Chondrocyte (in vitro differentiated cells): ENCODE results near the gene SKAP1. TPM values are rescaled to one million over a fixed set of nuclear protein-coding genes. Genes with fewer than 3 reads are reported as not detected.

Source experiments
- DNase-seq: peaks from one replicate; pipeline ENCODE4 v3.0.0; 2021; ENCODE audit warnings: mixed read lengths, low spot score
- H3K27ac Mint-ChIP-seq: one replicate; pipeline ENCODE4 v1.8.0; 2021; ENCODE audit warnings: mild to moderate bottlenecking, moderate library complexity, mixed read lengths; ENCODE audit not compliant: unreplicated experiment
- H3K27me3 Mint-ChIP-seq: 2 replicates; pipeline ENCODE4 v1.8.0; 2021; ENCODE audit warnings: low read depth, mixed read lengths
- H3K36me3 Mint-ChIP-seq: 2 replicates; pipeline ENCODE4 v1.8.0; 2021; ENCODE audit warnings: low read depth, mixed read lengths
- H3K4me1 Mint-ChIP-seq: 2 replicates; pipeline ENCODE4 v1.8.0; 2021; ENCODE audit warnings: low read depth, mild to moderate bottlenecking, mixed read lengths
- H3K4me3 Mint-ChIP-seq: one replicate; pipeline ENCODE4 v1.8.0; 2021; ENCODE audit warnings: mild to moderate bottlenecking, moderate library complexity, mixed read lengths; ENCODE audit not compliant: unreplicated experiment
- H3K9me3 Mint-ChIP-seq: 2 replicates; pipeline ENCODE4 v1.8.0; 2021; ENCODE audit warnings: low read depth, mixed read lengths
- total RNA-seq: library from RNA; stranded (reverse); gene quantifications from 3 replicates; pipeline ENCODE4 v1.2.1, GENCODE V29; 2021
- TF ChIP-seq, protein P1 (sequence below): fragments of 200-600 bp; sonication (generic); IDR thresholded peaks from 2 replicates; pipeline ENCODE4 v1.5.0; 2021; ENCODE audit warnings: antibody characterized with exemption, mild to moderate bottlenecking, moderate library complexity

The SKAP1 gene
- total RNA-seq, 1 donor from 2014 or later = not detected

DNA sequence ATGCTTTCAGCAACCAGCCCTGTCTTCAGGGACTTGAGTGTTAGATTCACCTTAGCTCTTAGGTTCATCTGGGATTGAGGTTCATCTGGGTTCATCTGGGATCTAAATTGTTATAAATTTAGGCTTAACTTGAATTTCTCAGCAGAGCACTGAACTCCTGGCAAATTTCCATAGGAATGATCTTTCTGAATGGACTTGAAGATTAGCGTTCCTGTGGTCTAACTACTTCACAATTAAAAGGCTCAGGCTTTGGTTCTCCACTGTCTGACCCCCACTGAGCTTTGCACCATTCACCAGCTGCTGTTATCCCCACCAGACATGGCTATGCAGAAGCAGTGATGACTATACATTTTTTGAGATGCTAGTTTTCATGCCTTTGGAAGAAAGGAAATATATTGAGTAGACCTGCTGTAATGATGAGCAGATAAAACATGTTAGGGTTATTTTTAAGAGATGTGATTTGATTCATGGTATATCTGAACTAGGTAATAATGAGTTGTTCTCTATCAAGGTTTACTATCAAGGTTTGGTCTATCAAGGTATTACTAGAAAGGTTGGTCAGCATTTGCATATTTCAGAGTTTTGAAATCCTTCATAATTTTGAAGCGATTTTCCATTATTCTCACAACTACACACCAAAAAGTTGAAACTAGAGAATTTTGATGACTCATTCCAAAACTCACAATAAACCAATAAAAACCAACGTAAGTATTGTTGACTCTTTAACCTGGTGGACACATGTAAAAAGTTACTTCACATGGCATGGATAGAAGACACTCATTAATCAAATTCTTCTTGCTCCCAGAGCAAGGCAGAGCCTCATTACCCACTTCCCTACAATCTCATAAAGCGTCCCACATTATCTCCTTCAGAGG, 250.7 kb downstream of the SKAP1 start:
- Mint-ChIP-seq H3K27me3 (peaks cover 27% of the 10 kb centered on the region), H3K4me1 (peaks cover 27% of the 10 kb centered on the region), H3K9me3 (no peaks in the 10 kb centered on the region), H3K36me3 (no peaks in the 10 kb centered on the region), H3K27ac (no peak overlapping the region), H3K4me3 (no peak overlapping the region)
- TF ChIP-seq, protein P1, sequence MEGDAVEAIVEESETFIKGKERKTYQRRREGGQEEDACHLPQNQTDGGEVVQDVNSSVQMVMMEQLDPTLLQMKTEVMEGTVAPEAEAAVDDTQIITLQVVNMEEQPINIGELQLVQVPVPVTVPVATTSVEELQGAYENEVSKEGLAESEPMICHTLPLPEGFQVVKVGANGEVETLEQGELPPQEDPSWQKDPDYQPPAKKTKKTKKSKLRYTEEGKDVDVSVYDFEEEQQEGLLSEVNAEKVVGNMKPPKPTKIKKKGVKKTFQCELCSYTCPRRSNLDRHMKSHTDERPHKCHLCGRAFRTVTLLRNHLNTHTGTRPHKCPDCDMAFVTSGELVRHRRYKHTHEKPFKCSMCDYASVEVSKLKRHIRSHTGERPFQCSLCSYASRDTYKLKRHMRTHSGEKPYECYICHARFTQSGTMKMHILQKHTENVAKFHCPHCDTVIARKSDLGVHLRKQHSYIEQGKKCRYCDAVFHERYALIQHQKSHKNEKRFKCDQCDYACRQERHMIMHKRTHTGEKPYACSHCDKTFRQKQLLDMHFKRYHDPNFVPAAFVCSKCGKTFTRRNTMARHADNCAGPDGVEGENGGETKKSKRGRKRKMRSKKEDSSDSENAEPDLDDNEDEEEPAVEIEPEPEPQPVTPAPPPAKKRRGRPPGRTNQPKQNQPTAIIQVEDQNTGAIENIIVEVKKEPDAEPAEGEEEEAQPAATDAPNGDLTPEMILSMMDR = no peak
- DNase-seq = no peak

DNA sequence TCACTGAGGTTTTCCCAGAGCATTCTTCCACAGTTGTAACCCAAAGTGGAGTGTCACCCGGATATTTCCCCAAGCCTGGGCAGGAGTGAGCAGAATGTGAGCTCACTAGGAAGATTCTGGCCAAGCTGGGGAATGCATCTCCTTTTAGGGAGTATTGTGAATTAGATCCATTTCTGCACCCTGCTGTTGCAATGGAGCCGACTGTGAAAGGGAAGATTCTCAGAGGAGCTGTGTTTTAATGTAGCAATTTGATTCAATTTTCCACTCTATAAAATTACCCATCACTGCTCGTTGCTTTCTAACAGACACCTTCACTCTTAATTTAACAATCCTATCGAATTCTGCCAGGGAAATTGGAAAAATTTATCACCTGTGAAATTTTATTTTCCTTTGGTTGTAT, 251.7 kb downstream of the SKAP1 start:
- Mint-ChIP-seq H3K4me3 (no peak overlapping the region), H3K36me3 (no peaks in the 10 kb centered on the region), H3K27me3 (peaks cover 23% of the 10 kb centered on the region), H3K4me1 (peaks cover 27% of the 10 kb centered on the region), H3K27ac (no peak overlapping the region), H3K9me3 (no peaks in the 10 kb centered on the region)
- DNase-seq = no peak
- TF ChIP-seq, protein P1 = no peak

DNA sequence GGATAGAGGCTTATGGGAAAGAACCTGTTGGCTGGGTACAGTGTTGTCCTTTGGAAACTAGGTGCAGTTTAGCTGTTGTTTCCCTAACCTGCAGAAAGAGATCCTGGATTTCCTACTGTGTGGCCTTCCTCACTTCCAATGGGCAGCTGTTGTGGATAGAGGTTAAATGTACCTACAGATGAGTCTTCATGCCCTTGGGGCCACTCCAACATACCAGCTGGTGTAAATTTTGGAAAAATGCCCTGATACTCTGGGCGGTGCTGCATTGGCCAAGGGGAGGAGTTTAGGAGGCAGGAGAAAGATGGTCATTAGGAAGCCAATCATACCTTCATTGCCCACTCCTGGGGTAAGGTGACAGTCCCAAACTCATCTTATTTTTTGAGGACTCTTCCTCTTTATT, 252.2 kb downstream of the SKAP1 start:
- H3K4me1 Mint-ChIP-seq = peaks cover 27% of the 10 kb centered on the region
- no peaks in the 10 kb centered on the region for H3K9me3 Mint-ChIP-seq
- no peaks in the 10 kb centered on the region for H3K36me3 Mint-ChIP-seq

DNA sequence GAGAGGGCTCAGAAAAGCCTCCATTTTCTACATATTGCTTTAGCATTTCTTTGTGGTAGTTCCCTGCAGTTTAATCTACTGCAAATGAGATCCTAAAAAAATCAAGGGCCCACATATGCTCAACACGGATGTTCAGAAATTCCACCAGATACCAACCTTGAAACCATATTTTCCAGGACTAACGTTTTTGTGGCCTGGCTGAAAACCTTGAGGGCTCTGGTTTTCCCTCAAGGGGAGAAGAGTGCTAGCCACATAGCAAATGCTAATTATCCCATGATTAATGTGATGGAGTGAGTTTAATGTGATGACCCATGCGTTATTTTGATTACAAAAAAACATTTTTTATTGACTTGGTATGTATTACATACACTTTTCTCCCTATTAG, 253.6 kb downstream of the SKAP1 start:
- DNase-seq = no peak
- TF ChIP-seq, protein P1 = no peak
- H3K4me3 Mint-ChIP-seq = no peak overlapping the region
- H3K36me3 Mint-ChIP-seq = no peaks in the 10 kb centered on the region
- H3K27ac Mint-ChIP-seq = peak overlapping the region; percentile 96
- no peaks in the 10 kb centered on the region for H3K9me3 Mint-ChIP-seq
- H3K27me3 Mint-ChIP-seq = peaks cover 9% of the 10 kb centered on the region
- peaks cover 27% of the 10 kb centered on the region for H3K4me1 Mint-ChIP-seq

More for the DNA sequence above, 252.2 kb downstream of the SKAP1 start:
- TF ChIP-seq, protein P1 = no peak
- H3K27ac Mint-ChIP-seq = no peak overlapping the region
- H3K27me3 Mint-ChIP-seq = peaks cover 20% of the 10 kb centered on the region
- DNase-seq = no peak
- no peak overlapping the region for H3K4me3 Mint-ChIP-seq

DNA sequence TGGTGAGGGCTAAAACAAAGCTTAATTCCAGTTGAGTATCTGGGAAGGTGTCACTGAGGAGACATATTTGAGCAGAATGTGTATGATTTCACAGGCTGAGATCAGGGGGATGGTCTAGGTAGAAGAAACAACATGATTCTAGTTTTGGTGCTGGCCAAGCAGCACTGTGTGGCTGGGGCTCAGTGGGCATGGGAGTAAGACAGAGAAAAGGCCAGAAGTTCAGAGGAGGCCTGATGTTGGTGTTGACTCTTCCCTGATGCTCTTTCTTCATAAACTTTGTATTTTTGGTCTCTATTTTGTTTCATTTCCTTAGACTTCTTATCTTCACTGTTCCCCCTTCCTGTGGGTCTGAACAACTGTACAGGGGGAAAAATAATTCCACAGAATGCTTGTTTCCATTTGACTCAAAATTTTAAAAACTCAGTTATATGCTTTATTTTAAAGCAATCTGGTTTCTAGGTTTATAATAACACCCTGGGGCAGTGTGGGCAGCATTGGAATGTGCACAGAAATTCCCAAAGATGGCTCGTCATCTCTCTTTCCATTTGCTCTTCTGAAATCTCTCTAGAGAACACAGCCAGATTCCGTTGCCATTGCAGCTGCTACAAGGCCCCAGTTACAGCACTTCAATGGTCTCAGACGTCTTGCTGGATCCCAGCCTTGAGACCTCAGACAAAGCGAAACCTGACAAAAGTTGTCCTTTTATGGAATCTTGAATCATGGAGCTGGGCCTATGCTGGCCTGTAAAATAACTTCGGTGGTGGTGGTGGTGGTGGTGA, 254.1 kb downstream of the SKAP1 start:
- DNase-seq = no peak
- no peaks in the 10 kb centered on the region for H3K36me3 Mint-ChIP-seq
- no peak overlapping the region for H3K4me3 Mint-ChIP-seq
- H3K4me1 Mint-ChIP-seq = peaks cover 27% of the 10 kb centered on the region
- no peaks in the 10 kb centered on the region for H3K9me3 Mint-ChIP-seq
- peak overlapping the region; percentile 96 for H3K27ac Mint-ChIP-seq
- TF ChIP-seq, protein P1 = no peak
- H3K27me3 Mint-ChIP-seq = peaks cover 9% of the 10 kb centered on the region
